Osteoblast (primary cell): Measurements from ENCODE around the gene CIROP. TPM values are rescaled to one million over a fixed set of nuclear protein-coding genes. Genes with fewer than 3 reads are reported as not detected.
A peak's percentile ranks its signal among the peaks of the same experiment; 100 is the strongest.

ENCODE experiments used
- DNase-seq: peaks from one replicate; pipeline ENCODE4 v3.0.0; 2011; ENCODE audit warnings: low spot score, mixed read lengths; ENCODE audit not compliant: insufficient read length; ENCODE audit errors: missing footprints
- H2AFZ ChIP-seq: 2 replicates; pipeline ENCODE4 v1.6.0; 2011; ENCODE audit warnings: mild to moderate bottlenecking, low read length
- H3K27ac ChIP-seq: 2 replicates; pipeline ENCODE4 v1.5.1; 2011; ENCODE audit warnings: mild to moderate bottlenecking, low read depth, low read length, moderate library complexity
- H3K27me3 ChIP-seq: 2 replicates; pipeline ENCODE4 v1.6.0; 2012; ENCODE audit warnings: mild to moderate bottlenecking, control low read depth, inconsistent platforms, low read length, moderate library complexity; ENCODE audit not compliant: insufficient read depth
- H3K36me3 ChIP-seq: 2 replicates; pipeline ENCODE4 v1.5.1; 2011; ENCODE audit warnings: mild to moderate bottlenecking, low read length, control low read depth, moderate library complexity; ENCODE audit not compliant: insufficient read depth
- H3K4me1 ChIP-seq: 2 replicates; pipeline ENCODE4 v1.5.1; 2011; ENCODE audit warnings: mild to moderate bottlenecking, low read length, control low read depth, moderate library complexity; ENCODE audit not compliant: insufficient read depth
- H3K4me2 ChIP-seq: 2 replicates; pipeline ENCODE4 v1.6.0; 2011; ENCODE audit warnings: mild to moderate bottlenecking, low read length; ENCODE audit not compliant: insufficient read depth
- H3K4me3 ChIP-seq: fragments of 200-600 bp; sonication (generic); 3 replicates; pipeline ENCODE4 v1.5.1; 2012; ENCODE audit warnings: mild to moderate bottlenecking, low read length, inconsistent platforms; ENCODE audit not compliant: insufficient read depth
- H3K79me2 ChIP-seq: 2 replicates; pipeline ENCODE4 v1.6.0; 2012; ENCODE audit warnings: mild to moderate bottlenecking, low read length, control low read depth, inconsistent platforms; ENCODE audit not compliant: insufficient read depth
- H3K9me3 ChIP-seq: 2 replicates; pipeline ENCODE4 v1.5.1; 2011; ENCODE audit warnings: low read depth, low read length, control low read depth
- H4K20me1 ChIP-seq: 2 replicates; pipeline ENCODE4 v1.6.0; 2012; ENCODE audit warnings: mild to moderate bottlenecking, low read length, control low read depth; ENCODE audit not compliant: insufficient read depth
- total RNA-seq: library from RNA; depleted of rRNA; stranded (reverse); fragments of >200 nt; gene quantifications from 2 replicates; pipeline ENCODE4 v1.2.3, GENCODE V29; 2012
- TF ChIP-seq, protein P1 (sequence below): IDR thresholded peaks from 2 replicates; pipeline ENCODE4 v1.5.1; 2011; ENCODE audit warnings: mild to moderate bottlenecking, low read depth, low read length, moderate library complexity; ENCODE audit errors: extremely low read depth

Gene CIROP
- total RNA-seq, 1 donor: not detected

DNA sequence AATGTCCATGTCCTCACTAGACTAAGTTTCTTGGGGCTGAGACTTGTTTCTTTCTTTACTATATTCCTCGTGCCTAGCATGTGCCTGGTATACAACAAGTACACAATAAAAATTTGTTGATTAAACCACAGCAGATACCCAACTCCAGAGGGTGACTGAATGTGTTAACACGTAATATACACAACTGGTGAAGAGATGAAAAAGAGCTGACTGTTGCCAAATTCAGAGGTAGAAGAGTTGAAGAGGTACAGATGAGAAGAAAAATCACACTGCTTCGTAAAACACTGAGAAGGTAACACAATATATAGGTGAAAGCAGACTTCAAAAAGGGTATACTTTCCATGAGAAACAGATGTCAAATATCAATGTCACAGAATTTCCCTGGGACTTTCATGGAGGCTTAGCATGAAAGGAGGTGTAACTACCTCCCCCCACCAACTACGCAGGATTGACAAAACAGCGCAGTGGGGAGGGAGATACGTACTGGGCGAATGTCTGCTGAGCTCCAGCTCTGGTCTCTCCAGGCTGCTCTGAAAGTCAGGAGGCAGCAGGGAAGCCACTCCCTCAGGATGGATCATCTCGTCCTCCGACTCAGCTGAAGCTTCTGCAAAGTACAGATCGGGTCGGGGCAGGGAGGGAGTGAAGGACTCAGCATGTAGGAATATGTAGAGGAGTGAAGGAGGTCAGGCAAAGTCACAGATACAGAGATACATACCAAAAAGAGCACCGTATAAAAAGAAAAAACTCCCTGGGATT, 15.1 kb downstream of the CIROP start:
- H3K36me3 ChIP-seq: peaks cover 66% of the 10 kb centered on the region
- H3K9me3 ChIP-seq: no peaks in the 10 kb centered on the region
- peaks cover 82% of the 10 kb centered on the region for H3K79me2 ChIP-seq
- TF ChIP-seq, protein P1, sequence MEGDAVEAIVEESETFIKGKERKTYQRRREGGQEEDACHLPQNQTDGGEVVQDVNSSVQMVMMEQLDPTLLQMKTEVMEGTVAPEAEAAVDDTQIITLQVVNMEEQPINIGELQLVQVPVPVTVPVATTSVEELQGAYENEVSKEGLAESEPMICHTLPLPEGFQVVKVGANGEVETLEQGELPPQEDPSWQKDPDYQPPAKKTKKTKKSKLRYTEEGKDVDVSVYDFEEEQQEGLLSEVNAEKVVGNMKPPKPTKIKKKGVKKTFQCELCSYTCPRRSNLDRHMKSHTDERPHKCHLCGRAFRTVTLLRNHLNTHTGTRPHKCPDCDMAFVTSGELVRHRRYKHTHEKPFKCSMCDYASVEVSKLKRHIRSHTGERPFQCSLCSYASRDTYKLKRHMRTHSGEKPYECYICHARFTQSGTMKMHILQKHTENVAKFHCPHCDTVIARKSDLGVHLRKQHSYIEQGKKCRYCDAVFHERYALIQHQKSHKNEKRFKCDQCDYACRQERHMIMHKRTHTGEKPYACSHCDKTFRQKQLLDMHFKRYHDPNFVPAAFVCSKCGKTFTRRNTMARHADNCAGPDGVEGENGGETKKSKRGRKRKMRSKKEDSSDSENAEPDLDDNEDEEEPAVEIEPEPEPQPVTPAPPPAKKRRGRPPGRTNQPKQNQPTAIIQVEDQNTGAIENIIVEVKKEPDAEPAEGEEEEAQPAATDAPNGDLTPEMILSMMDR: no peak
- no peak overlapping the region for H3K4me2 ChIP-seq
- no peak for DNase-seq
- H3K27me3 ChIP-seq: no peaks in the 10 kb centered on the region
- peaks cover 27% of the 10 kb centered on the region for H3K4me1 ChIP-seq
- no peak overlapping the region for H2AFZ ChIP-seq
- peaks cover 22% of the 10 kb centered on the region for H4K20me1 ChIP-seq
- no peak overlapping the region for H3K4me3 ChIP-seq
- no peak overlapping the region for H3K27ac ChIP-seq

DNA sequence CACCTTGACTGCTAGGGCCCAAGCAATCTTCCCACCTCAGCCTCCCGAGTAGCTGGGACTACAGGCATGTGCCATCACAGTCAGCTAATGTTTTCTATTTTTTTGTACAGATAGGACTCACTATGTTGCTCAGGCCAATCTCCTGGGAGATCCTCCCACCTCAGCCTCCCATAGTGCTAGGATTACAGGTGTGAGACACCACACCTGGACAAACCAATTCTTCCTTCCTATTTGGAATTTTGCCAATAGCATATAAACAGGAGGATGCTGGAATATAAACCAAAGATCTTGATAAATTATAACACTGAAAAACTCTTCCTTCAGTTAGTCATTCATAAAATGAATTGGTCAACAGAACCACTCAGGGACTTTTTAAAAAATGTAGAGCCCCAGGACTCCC, 18.2 kb downstream of the CIROP start:
- no peaks in the 10 kb centered on the region for H3K9me3 ChIP-seq
- H3K79me2 ChIP-seq: peaks cover 74% of the 10 kb centered on the region
- peaks cover 72% of the 10 kb centered on the region for H3K36me3 ChIP-seq
- peaks cover 6% of the 10 kb centered on the region for H4K20me1 ChIP-seq
- TF ChIP-seq, protein P1: no peak
- peak overlapping the region; percentile 12 for H3K27ac ChIP-seq
- no peak overlapping the region for H3K4me2 ChIP-seq
- no peaks in the 10 kb centered on the region for H3K27me3 ChIP-seq
- H3K4me3 ChIP-seq: no peak overlapping the region
- H3K4me1 ChIP-seq: peaks cover 14% of the 10 kb centered on the region
- H2AFZ ChIP-seq: no peak overlapping the region
- no peak for DNase-seq

DNA sequence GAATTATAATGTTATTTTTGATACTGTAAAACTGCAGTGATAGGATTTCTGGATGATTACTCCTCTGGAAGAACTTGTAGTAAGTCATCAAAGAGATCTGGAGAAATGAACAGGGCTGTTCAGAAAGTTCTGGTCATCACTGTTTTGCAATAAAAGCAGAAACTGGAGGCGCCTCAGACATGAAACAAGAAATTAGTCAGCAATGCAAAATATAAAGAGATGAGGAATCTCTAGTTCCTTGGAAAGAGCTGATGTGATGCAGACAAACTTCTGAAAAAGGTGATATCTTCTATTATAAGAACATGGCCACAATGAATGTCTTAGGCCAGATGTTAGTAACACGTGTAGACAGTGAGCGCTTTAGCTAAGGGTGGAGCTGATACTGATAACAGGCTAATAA, 19.3 kb downstream of the CIROP start:
- peak overlapping the region; percentile 46 for H3K27ac ChIP-seq
- DNase-seq: no peak
- H3K9me3 ChIP-seq: no peaks in the 10 kb centered on the region
- peaks cover 75% of the 10 kb centered on the region for H3K36me3 ChIP-seq
- peaks cover 4% of the 10 kb centered on the region for H4K20me1 ChIP-seq
- H3K4me3 ChIP-seq: no peak overlapping the region
- TF ChIP-seq, protein P1: no peak
- no peak overlapping the region for H3K4me2 ChIP-seq
- no peak overlapping the region for H2AFZ ChIP-seq
- H3K79me2 ChIP-seq: peaks cover 67% of the 10 kb centered on the region
- peaks cover 22% of the 10 kb centered on the region for H3K4me1 ChIP-seq
- no peaks in the 10 kb centered on the region for H3K27me3 ChIP-seq

DNA sequence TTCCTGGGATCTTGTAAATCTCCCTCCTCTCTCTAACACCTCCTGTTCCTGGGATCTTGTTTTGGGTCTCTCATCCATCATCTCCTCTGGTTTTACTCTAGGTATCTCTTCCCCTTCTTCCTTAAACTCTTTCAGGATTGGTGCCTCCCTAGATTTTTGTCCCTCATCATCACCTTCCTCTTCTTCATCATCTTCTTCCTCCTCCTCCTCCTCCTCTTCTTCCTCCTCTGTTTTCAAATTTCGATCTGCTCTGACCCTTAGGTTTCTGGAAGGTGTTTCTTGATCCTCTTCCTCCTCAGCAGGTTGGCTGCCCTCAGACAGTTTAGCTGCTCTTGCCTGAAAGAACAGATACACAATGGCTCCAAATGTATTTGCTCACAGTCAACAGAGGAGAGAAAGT, 24.3 kb downstream of the CIROP start:
- peaks cover 73% of the 10 kb centered on the region for H3K36me3 ChIP-seq
- H3K27me3 ChIP-seq: no peaks in the 10 kb centered on the region
- no peak overlapping the region for H2AFZ ChIP-seq
- H3K4me3 ChIP-seq: no peak overlapping the region
- H3K9me3 ChIP-seq: no peaks in the 10 kb centered on the region
- peak overlapping the region; percentile 63 for H3K4me2 ChIP-seq
- no peak for DNase-seq
- peaks cover 40% of the 10 kb centered on the region for H3K79me2 ChIP-seq
- peaks cover under 1% of the 10 kb centered on the region for H4K20me1 ChIP-seq
- peak overlapping the region; percentile 90 for H3K27ac ChIP-seq
- peaks cover 52% of the 10 kb centered on the region for H3K4me1 ChIP-seq
- TF ChIP-seq, protein P1: no peak
